ENCODE data around the gene BBS2.

- TF ChIP-seq CTCF (IDR thresholded peaks at IDR 0.05), result no peak
- no peak for TF ChIP-seq POLR2A (IDR thresholded peaks at IDR 0.05)
Observed at GRCh38 chr16:56491657-56492261, 28.1 kb downstream of the BBS2 start.

Data from tibial nerve (tissue), 3 donors.